ENCODE measurements around the gene COX5B. TPM values are rescaled to one million over a fixed set of nuclear protein-coding genes. Genes with fewer than 3 reads are reported as not detected.

Gene COX5B
- total RNA-seq, 1 experiment from 2014 or later: 346 TPM

- CTCF ChIA-PET: interaction anchor here (0.9 to 5.0 kb wide), 5 partner anchors 11 to 87 kb away, joined by 6 to 99 read pairs (median 13); partner anchors contain the start of gene COX5B
- H3K9me3 Mint-ChIP-seq: no peaks in the 10 kb centered on the region
- TF ChIP-seq ZNF263 (CRISPR knock-in tag; IDR thresholded peaks at IDR 0.05; ENCODE audit: low read depth) (no peak), NFYB (CRISPR knock-in tag; conservative IDR thresholded peaks at IDR 0.05; ENCODE audit: low read depth) (no peak), E2F1 (CRISPR knock-in tag; IDR thresholded peaks at IDR 0.05) (no peak), ATF2 (CRISPR knock-in tag; IDR thresholded peaks at IDR 0.05; ENCODE audit: borderline replicate concordance, low read depth) (no peak), EMX1 (CRISPR knock-in tag; IDR thresholded peaks at IDR 0.05) (no peak), ZSCAN18 (CRISPR knock-in tag; IDR thresholded peaks at IDR 0.05) (no peak), KAT7 (CRISPR knock-in tag; IDR thresholded peaks at IDR 0.05; ENCODE audit: borderline replicate concordance) (no peak), ATF1 (CRISPR knock-in tag; IDR thresholded peaks at IDR 0.05) (no peak)
- H3K27ac Mint-ChIP-seq: peak overlapping the region; percentile 36
- POLR2A ChIA-PET: interaction anchor here (1.0 to 2.5 kb wide), 2 partner anchors 12 to 16 kb away, joined by 3 to 13 read pairs; partner anchors contain the start of gene COX5B
- peaks cover 20% of the 10 kb centered on the region for H3K36me3 Mint-ChIP-seq
- no peak for ATAC-seq
- H3K4me3 Mint-ChIP-seq: peak overlapping the region; percentile 93
- peaks cover 26% of the 10 kb centered on the region for H3K4me1 Mint-ChIP-seq
- H3K27me3 Mint-ChIP-seq (ENCODE audit: low read depth): no peaks in the 10 kb centered on the region
- no peak for DNase-seq (ENCODE audit: low spot score)
Observed at GRCh38 chr2:97661927-97662326, 16.1 kb downstream of the COX5B start.

GRCh38 chr2:97662386-97662894 is 16.6 kb downstream of the COX5B start:
- no peak for ATAC-seq
- peak overlapping the region; percentile 95 for H3K27ac Mint-ChIP-seq
- H3K27me3 Mint-ChIP-seq (ENCODE audit: low read depth): no peaks in the 10 kb centered on the region
- peaks cover 16% of the 10 kb centered on the region for H3K36me3 Mint-ChIP-seq
- ChIA-PET POLR2A (interaction anchor here (0.7 to 2.7 kb wide), 4 partner anchors 11 to 17 kb away, joined by 3 to 23 read pairs (median 8); partner anchors contain the start of gene COX5B), CTCF (interaction anchor here (0.9 to 5.0 kb wide), 6 partner anchors 12 to 86 kb away, joined by 6 to 99 read pairs (median 16); partner anchors contain the start of gene COX5B)
- TF ChIP-seq ESRRA (CRISPR knock-in tag; IDR thresholded peaks at IDR 0.05; ENCODE audit: borderline replicate concordance) (no peak), HMGXB4 (CRISPR knock-in tag; IDR thresholded peaks at IDR 0.05) (no peak), NFE2L1 (CRISPR knock-in tag; IDR thresholded peaks at IDR 0.05) (no peak), HMGA2 (CRISPR knock-in tag; IDR thresholded peaks at IDR 0.05) (no peak)
- no peaks in the 10 kb centered on the region for H3K9me3 Mint-ChIP-seq
- peaks cover 26% of the 10 kb centered on the region for H3K4me1 Mint-ChIP-seq
- peak overlapping the region; percentile 93 for H3K4me3 Mint-ChIP-seq
- no peak for DNase-seq (ENCODE audit: low spot score)

- Mint-ChIP-seq H3K36me3 (peaks cover 10% of the 10 kb centered on the region), H3K27ac (peak overlapping the region; percentile 95), H3K9me3 (no peaks in the 10 kb centered on the region; the same call in 1 of the 2 replicates), H3K27me3 (ENCODE audit: low read depth) (no peaks in the 10 kb centered on the region), H3K4me1 (peaks cover 26% of the 10 kb centered on the region), H3K4me3 (peak overlapping the region; percentile 93)
- peak; percentile 72 for DNase-seq (ENCODE audit: low spot score)
- POLR2A ChIA-PET: interaction anchor here (0.7 to 2.7 kb wide), 5 partner anchors 11 to 86 kb away, joined by 3 to 23 read pairs (median 3); partner anchors contain the start of gene COX5B
- peak; percentile 42 for ATAC-seq
- TF ChIP-seq GRHL2 (CRISPR knock-in tag; IDR thresholded peaks at IDR 0.05; ENCODE audit: insufficient replicate concordance, severe bottlenecking): no peak
- TF ChIP-seq GABPB1 (CRISPR knock-in tag; IDR thresholded peaks at IDR 0.05): peak; percentile 57; the same call in 1 of the 2 replicates
- CTCF ChIA-PET: interaction anchor here (0.9 to 5.0 kb wide), 7 partner anchors 12 to 86 kb away, joined by 6 to 99 read pairs (median 13); partner anchors contain the start of gene COX5B
Observed at GRCh38 chr2:97662895-97663625, 17.2 kb downstream of the COX5B start.

All from WTC11 (cell line).